Measurements from ENCODE around the gene SCAMP1.

SCAMP1 gene

GRCh38 chr5:78513441-78513840 lies 153.0 kb downstream of the SCAMP1 start:
- DNase-seq (ENCODE audit: low spot score), result no peak

GRCh38 chr5:78514427-78515330 lies 154.3 kb downstream of the SCAMP1 start:
- DNase-seq (ENCODE audit: low spot score), result no peak

- DNase-seq (ENCODE audit: low spot score), result no peak
Measured at GRCh38 chr5:78515670-78516069, 155.3 kb downstream of the SCAMP1 start.

- DNase-seq (ENCODE audit: low spot score), result no peak
Measured at GRCh38 chr5:78518365-78519197, 158.2 kb downstream of the SCAMP1 start.

GRCh38 chr5:78519198-78519941 lies 159.0 kb downstream of the SCAMP1 start:
- no peak for DNase-seq (ENCODE audit: low spot score)

GRCh38 chr5:78521455-78521854 lies 161.0 kb downstream of the SCAMP1 start:
- no peak for DNase-seq (ENCODE audit: low spot score)

- DNase-seq (ENCODE audit: low spot score), result no peak
Measured at GRCh38 chr5:78522476-78523260, 162.3 kb downstream of the SCAMP1 start.

- DNase-seq (ENCODE audit: low spot score), result no peak
Measured at GRCh38 chr5:78523314-78524193, 163.1 kb downstream of the SCAMP1 start.

- DNase-seq (ENCODE audit: low spot score), result no peak
Measured at GRCh38 chr5:78526049-78526525, 165.7 kb downstream of the SCAMP1 start.

GRCh38 chr5:78527054-78527859 lies 166.8 kb downstream of the SCAMP1 start:
- DNase-seq (ENCODE audit: low spot score), result no peak

GRCh38 chr5:78527925-78528324 lies 167.5 kb downstream of the SCAMP1 start:
- no peak for DNase-seq (ENCODE audit: low spot score)
